ENCODE data around the gene CD58.

CD58 gene

DNA sequence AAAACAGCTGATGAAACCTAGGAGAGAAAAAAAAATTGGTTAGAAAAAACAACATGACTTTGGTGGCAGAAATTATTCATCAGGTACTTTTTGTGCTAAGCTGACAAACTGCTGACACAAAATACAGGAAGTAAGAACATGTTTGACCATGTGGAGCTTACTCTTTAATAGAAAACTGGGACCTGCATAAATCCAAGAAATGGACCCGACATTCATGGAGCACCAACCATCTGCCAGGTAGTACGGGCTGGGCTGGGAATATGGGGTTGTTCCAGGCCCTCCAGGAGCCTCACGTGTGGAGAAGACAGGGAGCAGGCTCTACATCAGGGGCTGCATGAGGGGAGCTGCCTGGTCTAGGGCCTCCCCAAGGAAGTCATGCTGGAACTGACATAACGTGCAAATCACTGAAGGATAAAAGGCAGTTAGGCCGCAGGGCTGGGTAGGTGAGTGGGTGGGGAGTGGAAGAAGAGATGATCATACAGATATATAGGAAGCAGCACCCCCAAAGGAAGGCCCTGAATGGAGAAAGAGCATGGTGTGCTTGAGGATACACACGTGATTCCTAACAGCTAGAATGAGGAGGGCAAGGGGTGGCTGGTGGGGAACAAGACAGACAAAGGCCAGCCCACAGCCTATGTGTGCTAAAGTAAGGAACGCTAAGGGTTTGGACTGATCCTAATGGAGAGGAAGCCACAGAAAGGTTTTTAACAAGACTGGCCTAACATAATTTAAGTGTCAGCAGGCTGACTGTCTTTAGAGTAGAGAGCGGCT, 26.1 kb downstream of the CD58 start:
- no peak for DNase-seq (ENCODE audit: low read depth in 2 of 2)

- DNase-seq (ENCODE audit: low read depth in 2 of 2): no peak
Measured at GRCh38 chr1:116540088-116540487, 30.7 kb downstream of the CD58 start.

GRCh38 chr1:116538544-116538943, 32.3 kb downstream of the CD58 start:
- DNase-seq (ENCODE audit: low read depth in 2 of 2): no peak

- DNase-seq (ENCODE audit: low read depth in 2 of 2): no peak
Measured at GRCh38 chr1:116537898-116538297, 32.9 kb downstream of the CD58 start.

DNA sequence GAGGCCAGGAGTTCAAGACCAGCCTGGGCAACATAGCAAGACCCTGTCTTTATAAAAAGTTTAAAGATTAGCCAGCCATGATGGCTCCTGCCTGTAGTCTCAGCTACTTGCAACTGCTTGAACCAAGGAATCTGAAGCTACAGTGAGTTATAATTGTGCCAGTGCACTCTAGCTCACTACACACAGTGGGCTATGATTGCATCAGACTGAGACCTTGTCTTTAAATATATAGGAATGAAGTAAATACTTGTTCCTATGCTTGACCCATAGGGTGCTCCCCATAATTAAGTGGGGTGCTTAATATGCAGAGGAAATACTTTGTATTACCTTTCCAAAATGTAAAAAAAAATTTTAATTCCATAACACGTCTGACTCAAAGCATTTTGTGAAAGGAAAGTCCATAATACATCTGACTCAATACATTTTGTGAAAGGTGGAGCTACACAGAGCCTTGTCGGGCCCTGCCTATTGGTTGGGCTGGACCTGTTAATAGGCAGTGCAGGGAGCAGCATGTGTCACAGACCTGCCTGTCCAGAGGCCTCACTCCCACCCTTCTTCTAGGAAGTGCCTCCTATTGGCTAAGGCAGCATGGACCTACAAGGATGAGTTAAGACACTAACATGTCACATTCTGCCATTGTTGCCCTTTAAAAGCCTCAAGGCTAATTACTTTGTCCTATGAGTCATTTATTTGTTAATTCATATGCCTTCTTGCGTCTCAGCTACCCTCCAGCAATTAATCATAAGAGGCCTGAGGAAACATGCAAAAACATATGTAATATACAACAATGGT, 33.6 kb downstream of the CD58 start:
- DNase-seq (ENCODE audit: low read depth in 2 of 2): no peak

- no peak for DNase-seq (ENCODE audit: low read depth in 2 of 2)
Measured at GRCh38 chr1:116534014-116534739, 36.6 kb downstream of the CD58 start.

- DNase-seq (ENCODE audit: low read depth in 2 of 2): no peak
Measured at GRCh38 chr1:116533429-116533820, 37.4 kb downstream of the CD58 start.

DNA sequence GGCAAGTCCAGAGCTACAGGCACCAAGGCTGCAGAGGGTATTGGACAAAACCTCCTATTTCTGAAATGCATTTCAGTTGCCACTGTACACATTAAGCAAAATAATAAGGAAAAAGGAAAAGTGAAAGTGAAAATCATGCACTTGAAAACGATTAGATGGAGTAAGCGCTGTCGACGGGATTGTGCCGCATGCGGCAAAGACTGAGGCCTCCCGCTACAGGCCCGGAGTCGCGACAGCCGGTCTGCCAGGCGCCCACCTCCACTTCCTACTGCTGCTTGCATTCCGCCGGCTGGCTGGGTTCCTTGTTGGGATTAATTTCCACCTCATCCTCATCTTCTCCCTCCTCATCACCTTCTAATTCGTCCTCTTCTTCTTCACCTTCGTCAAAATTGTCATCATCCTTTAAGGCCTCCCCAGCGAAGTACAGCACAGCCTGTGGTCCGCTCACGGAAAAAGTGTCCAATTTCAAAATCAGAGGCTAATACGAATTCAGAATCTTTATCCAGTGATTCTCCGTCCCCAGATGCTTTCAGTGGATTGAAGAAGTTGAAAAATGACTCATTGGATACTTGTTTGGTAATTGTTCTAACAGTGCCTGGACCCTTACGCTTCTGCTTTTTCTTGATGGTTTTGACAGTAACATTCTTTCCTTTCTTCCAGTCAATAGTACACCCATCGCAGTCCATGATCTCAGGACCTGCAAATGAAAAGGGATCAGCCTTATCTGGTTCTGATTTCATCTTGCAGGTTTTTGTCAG, 38.0 kb downstream of the CD58 start:
- DNase-seq (ENCODE audit: low read depth in 2 of 2): no peak

- DNase-seq (ENCODE audit: low read depth in 2 of 2): no peak
Measured at GRCh38 chr1:116531917-116532316, 38.9 kb downstream of the CD58 start.

DNA sequence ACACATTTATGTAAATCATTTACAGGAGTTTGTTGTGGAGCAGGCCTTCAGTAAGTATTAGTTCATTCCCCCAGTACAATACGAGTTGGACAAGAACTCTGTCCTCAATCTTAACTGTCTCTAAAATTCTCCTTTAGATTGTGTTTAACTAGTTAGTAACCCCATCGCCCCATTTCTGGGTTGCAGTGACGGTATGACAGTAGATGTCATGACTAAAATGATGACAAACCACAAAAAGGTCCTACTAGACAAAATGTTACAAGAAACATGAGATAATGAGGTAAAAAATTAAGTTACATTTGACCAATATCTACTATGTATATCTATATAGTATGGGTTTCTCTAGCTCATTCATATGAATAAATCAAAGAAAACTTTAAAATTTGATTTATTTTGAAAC, 41.1 kb downstream of the CD58 start:
- DNase-seq (ENCODE audit: low read depth in 2 of 2): no peak

DNA sequence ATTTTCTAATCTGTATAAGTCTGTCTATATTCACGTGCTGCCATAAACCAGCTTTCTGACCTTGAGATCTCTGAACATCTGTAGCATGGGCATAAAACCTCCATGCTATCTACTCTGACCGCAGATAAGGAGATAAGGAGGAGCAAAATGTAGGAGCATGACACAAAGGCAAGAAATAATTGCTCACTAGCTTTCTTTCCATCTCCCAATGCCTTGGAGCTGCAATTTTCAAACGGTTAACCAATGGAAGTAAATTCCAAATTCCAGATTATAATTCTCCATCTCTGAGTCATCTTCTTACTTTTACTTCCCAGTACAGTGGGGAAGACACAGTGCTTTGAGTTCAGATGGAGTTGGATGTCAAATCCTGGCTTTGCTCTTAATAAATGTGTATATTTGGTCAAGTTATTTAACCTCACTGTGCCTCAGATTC, 41.6 kb downstream of the CD58 start:
- no peak for DNase-seq (ENCODE audit: low read depth in 2 of 2)

DNA sequence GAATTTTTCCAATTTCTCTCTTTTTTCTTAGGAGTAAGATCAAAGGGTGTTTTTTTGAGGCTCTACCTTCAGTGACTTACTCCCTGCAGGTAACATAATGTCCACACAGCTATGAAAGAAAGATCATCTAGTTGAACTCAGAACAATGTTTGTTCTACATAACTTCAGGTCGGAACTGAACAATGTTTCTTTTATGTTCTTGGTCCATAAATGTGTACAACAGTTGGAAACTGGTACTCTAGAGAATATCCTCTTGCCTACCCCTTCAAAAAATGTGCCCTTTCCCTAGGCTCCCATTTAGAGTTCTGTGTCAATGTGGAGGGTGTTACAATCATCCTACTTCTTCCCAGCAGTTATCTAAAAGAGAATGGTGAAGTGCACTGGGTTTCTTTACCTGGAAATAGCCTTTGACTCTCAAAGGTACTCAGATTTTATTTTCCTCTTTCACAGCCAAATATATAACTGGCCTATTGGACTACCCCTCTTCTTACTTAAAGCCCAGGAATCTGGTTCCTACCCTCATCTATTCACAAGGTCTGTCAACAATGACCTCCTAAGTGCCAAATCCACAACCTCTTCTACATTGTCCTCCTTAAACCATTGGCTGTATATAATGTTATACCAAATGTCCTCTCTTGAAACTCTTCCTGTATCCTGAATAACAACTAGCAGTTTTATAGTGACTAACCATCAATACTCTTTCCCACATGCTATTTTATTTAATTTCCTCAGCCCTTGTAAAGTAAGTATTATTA, 42.3 kb downstream of the CD58 start:
- DNase-seq (ENCODE audit: low read depth in 2 of 2): no peak

- DNase-seq (ENCODE audit: low read depth in 2 of 2): no peak
Measured at GRCh38 chr1:116525440-116525839, 45.4 kb downstream of the CD58 start.

DNA sequence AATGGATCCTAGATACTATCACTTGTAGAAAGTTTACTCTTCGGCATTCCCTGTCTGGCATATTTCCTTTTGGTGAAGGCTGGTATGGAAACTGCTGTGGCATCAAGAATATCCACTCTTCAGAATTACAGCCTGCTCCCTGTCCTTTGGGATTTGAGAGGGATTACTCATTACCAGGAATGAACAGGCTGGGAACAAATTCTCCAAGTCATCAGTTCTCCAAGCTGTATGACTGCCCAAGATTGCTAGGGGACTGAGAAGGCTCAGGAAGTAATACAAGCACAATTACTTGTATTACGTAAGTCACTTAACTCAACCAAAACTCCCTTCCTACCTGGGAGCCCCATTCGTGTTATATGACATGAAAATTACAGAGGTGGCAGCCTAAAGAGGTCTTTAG, 49.6 kb downstream of the CD58 start:
- DNase-seq (ENCODE audit: low read depth in 2 of 2): no peak

DNA sequence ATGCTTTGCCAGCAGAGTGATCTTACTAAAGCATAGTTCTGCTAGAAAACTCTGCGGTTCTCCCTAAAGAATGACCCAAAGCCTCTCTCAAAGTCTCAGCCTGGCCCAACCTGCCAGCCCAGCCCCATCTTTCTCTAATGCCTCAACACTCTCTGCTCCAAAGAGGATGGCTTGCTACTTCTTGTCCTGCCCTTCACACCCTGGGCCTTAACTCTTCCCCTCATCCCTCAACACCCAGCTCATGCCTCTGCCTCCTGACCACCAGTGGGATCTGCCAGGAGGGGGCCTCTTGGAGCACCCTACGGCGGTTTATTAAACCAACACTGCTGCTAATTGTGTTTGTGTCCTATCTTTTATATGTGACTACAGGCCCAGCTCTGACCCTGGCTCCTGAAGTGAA, 52.4 kb downstream of the CD58 start:
- DNase-seq (ENCODE audit: low read depth in 2 of 2): no peak

GRCh38 chr1:116516631-116517030, 54.2 kb downstream of the CD58 start:
- no peak for DNase-seq (ENCODE audit: low read depth in 2 of 2)

- DNase-seq (ENCODE audit: low read depth in 2 of 2): no peak
Measured at GRCh38 chr1:116515702-116516101, 55.1 kb downstream of the CD58 start.

DNA sequence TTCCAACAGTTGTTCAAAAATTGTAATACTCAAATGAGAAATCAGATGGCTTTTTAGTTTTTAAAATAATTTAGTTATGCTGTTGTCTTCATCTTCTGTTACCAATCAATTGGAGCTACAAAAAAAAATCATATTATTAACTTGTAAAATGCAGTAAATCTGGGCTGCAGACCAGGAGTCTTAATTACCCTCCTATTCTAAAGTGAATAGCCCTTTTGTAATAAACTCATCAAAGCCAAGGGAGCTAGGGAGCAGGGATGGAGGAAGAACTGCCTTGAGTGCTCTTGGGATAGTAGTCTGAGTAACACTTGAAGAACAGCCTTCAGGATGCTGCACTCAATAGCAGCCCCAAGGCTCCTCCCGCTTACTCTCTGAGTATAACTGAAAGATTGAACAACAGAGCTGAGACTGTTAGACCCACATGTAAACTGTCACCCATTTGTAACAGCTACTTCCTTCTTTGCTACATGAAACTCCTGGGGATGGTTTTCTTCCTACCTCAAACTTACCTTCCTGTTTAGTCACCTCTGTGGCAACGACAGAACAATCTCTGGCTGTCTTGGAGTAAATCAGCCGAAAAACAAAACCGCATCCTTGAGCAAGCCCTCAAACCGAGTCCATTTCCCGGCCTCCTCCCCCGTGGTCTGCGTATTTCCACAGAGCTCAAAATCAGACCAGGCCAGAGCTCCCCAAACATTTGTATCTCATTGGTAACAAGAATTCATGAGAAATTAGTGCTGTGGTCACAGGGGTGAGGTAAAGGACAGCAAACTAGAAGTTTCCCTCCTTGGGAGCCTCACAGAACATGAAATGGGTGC, 55.9 kb downstream of the CD58 start:
- DNase-seq (ENCODE audit: low read depth in 2 of 2): no peak

GRCh38 chr1:116513956-116514355, 56.9 kb downstream of the CD58 start:
- no peak for DNase-seq (ENCODE audit: low read depth in 2 of 2)

DNA sequence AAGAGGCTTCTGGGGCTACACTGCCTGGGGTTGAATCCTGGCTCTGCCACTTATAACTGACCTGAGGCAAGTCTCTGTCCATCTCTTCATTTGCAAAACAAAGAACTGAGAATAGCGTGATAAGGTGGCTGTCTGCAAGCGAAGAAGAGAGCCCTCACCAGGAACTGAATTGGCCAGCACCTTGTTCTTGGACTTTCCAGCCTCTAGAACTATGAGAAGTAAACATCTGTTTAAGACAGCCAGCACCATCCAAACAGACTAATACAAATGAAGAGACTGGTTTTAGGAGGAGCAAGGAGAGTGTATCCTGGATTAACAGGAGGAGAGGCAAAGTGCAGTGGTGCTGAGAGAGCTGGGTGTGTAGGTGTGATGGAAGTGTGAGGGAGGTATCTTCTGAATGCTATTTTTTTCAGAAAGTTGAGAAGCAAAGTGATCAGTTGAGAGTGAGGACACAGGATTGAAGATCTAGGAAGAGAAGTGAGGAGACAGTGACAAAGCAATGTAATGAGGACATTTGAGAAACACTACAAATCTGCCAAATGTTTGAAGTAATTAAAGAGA, 59.3 kb downstream of the CD58 start:
- no peak for DNase-seq (ENCODE audit: low read depth in 2 of 2)
